HCT116 (cell line): ENCODE results near the gene CLSTN3. TPM values are rescaled to one million over a fixed set of nuclear protein-coding genes. Genes with fewer than 3 reads are reported as not detected.

Source experiments
- ATAC-seq: fragments of 200-7000 bp; cut with Tn5 transposase; 2 replicates; pipeline ENCODE4 v1.9.1; 2020; ENCODE audit warnings: mild to moderate bottlenecking, moderate library complexity
- BruUV-seq: library from RNA; stranded (reverse); fragments of 400-500 nt; replicated peaks from 2 replicates; lab custom pipeline; 2021; lab: Mats Ljungman, UMichigan
- CTCF ChIA-PET: fragments of 300-600 bp; sonication (Branson Sonifier 250); formaldehyde crosslinking; loops from one replicate; lab custom pipeline; 2021; ENCODE audit warnings: antibody characterized with exemption; lab: Charles Lee
- POLR2A ChIA-PET: fragments of 300-600, 350-600 bp; sonication (Branson Sonifier 250); formaldehyde crosslinking; loops from one replicate; lab custom pipeline; 2021; ENCODE audit warnings: antibody characterized with exemption; lab: Charles Lee
- RAD21 ChIA-PET, 2 experiments: fragments of 300-600 bp; sonication (Branson Sonifier 250); formaldehyde crosslinking; loops; one replicate each; lab custom pipeline; 2023; ENCODE audit warnings: low total read pairs in 2 of 2; ENCODE audit not compliant: uncharacterized antibody in 2 of 2, unreplicated experiment in 2 of 2, low non-redundant PET in 1 of 2; lab: Charles Lee
- DNase-seq: peaks from one replicate; pipeline ENCODE4 v3.0.0-alpha.2; 2010; ENCODE audit warnings: low read depth, low spot score
- H2AFZ ChIP-seq: fragments of 200-600 bp; shearing (Covaris generic), sonication (generic); 2 replicates; pipeline ENCODE4 v1.6.1; 2017; ENCODE audit warnings: low read depth, mixed run types, mixed read lengths, antibody characterized with exemption, low read length; ENCODE audit not compliant: poor library complexity, severe bottlenecking
- H3K27ac ChIP-seq: 2 replicates; pipeline ENCODE4 v1.5.1; 2012; ENCODE audit warnings: low read depth, low read length
- H3K27me3 ChIP-seq: fragments of 200-600 bp; sonication (generic); 2 replicates; pipeline ENCODE4 v1.6.1; 2016; ENCODE audit warnings: mixed run types, low read length, mixed read lengths; ENCODE audit not compliant: insufficient read depth
- H3K36me3 ChIP-seq, 2 experiments: fragments of 200-500 bp in 1 of 2; fragments of 200-600 bp in 1 of 2; sonication (Bioruptor generic) in 1 of 2; sonication (generic) in 1 of 2; 2 replicates each; pipeline versions ENCODE4 v1.5.1 to v1.6.1; 2014 to 2016; ENCODE audit warnings: low read length in 2 of 2, inconsistent platforms in 1 of 2, mixed read lengths in 1 of 2, mixed run types in 1 of 2; ENCODE audit not compliant: insufficient read depth in 2 of 2, control insufficient read depth in 1 of 2
- H3K4me1 ChIP-seq, 2 experiments: fragments of 200-600 bp in 1 of 2; sonication (generic) in 1 of 2; 2 replicates each; pipeline versions ENCODE4 v1.5.1 to v1.6.1; 2012 to 2017; ENCODE audit warnings: low read length in 2 of 2, inconsistent platforms in 1 of 2, mild to moderate bottlenecking in 1 of 2, mixed read lengths in 1 of 2, mixed run types in 1 of 2, moderate library complexity in 1 of 2; ENCODE audit not compliant: insufficient read depth in 2 of 2, control insufficient read depth in 1 of 2
- H3K4me2 ChIP-seq: fragments of 200-600 bp; sonication (generic); 2 replicates; pipeline ENCODE4 v1.6.1; 2017; ENCODE audit warnings: mixed run types, low read length, mixed read lengths
- H3K4me3 ChIP-seq, 2 experiments: fragments of 200-600 bp in 1 of 2; sonication (generic) in 1 of 2; replicated peaks in 1 of 2; 2 replicates each; pipeline ENCODE4 v1.5.1; 2011 to 2016; ENCODE audit warnings: low read length in 2 of 2, control low read depth in 1 of 2, low read depth in 1 of 2, mild to moderate bottlenecking in 1 of 2, mixed read lengths in 1 of 2, mixed run types in 1 of 2
- H3K79me2 ChIP-seq: fragments of 200-600 bp; sonication (generic); 2 replicates; pipeline ENCODE4 v1.6.1; 2017; ENCODE audit warnings: mild to moderate bottlenecking, mixed run types, low read length, moderate library complexity, mixed read lengths; ENCODE audit not compliant: insufficient read depth
- H3K9ac ChIP-seq: fragments of 200-600 bp; sonication (generic); 2 replicates; pipeline ENCODE4 v1.6.1; 2016; ENCODE audit warnings: low read length, mixed read lengths
- H3K9me2 ChIP-seq: fragments of 200-600 bp; sonication (generic), shearing (Covaris generic); 2 replicates; pipeline ENCODE4 v1.6.1; 2017; ENCODE audit warnings: mixed run types, mild to moderate bottlenecking, moderate library complexity; ENCODE audit not compliant: insufficient read depth
- H3K9me3 ChIP-seq, 2 experiments: fragments of 200-500 bp in 1 of 2; fragments of 200-600 bp in 1 of 2; sonication (Bioruptor generic) in 1 of 2; sonication (generic) in 1 of 2; 2 replicates each; pipeline ENCODE4 v1.6.1; 2014 to 2017; ENCODE audit warnings: low read length in 2 of 2, mixed read lengths in 2 of 2, inconsistent platforms in 1 of 2, low read depth in 1 of 2, mild to moderate bottlenecking in 1 of 2, mixed run types in 1 of 2, moderate library complexity in 1 of 2; ENCODE audit not compliant: control insufficient read depth in 1 of 2, insufficient read depth in 1 of 2
- H4K20me1 ChIP-seq: fragments of 200-600 bp; sonication (generic), shearing (Covaris generic); 2 replicates; pipeline ENCODE4 v1.6.1; 2017; ENCODE audit warnings: mixed run types, mild to moderate bottlenecking, moderate library complexity; ENCODE audit not compliant: insufficient read depth
- CBX3 ChIP-seq: IDR thresholded peaks from 2 replicates; pipeline ENCODE4 v1.6.1; 2012; ENCODE audit warnings: low read depth
- CEBPB ChIP-seq: IDR thresholded peaks from 2 replicates; pipeline ENCODE4 v1.6.1; 2012; ENCODE audit warnings: low read depth
- EGR1 ChIP-seq: IDR thresholded peaks from 2 replicates; pipeline ENCODE4 v1.6.1; 2012; ENCODE audit warnings: low read depth
- EZH2 ChIP-seq: fragments of 200-600 bp; sonication (generic); IDR thresholded peaks from 2 replicates; pipeline ENCODE4 v1.6.1; 2017; ENCODE audit warnings: antibody characterized with exemption, mixed run types
- EZH2phosphoT487 ChIP-seq: fragments of 200-600 bp; IDR thresholded peaks from 2 replicates; pipeline ENCODE4 v1.6.1; 2018; ENCODE audit warnings: antibody characterized with exemption, borderline replicate concordance
- FOSL1 ChIP-seq: IDR thresholded peaks from 2 replicates; pipeline ENCODE4 v1.6.1; 2012; ENCODE audit warnings: low read depth
- JUND ChIP-seq: IDR thresholded peaks from 2 replicates; pipeline ENCODE4 v1.6.1; 2012
- RAD21 ChIP-seq: IDR thresholded peaks from 2 replicates; pipeline ENCODE4 v1.6.1; 2012; ENCODE audit warnings: low read depth, mild to moderate bottlenecking
- SP1 ChIP-seq: IDR thresholded peaks from 2 replicates; pipeline ENCODE4 v1.6.1; 2012; ENCODE audit warnings: low read depth
- SRF ChIP-seq: IDR thresholded peaks from 2 replicates; pipeline ENCODE4 v1.6.1; 2012; ENCODE audit warnings: low read depth
- TCF7L2 ChIP-seq: IDR thresholded peaks from 2 replicates; pipeline ENCODE4 v1.7.0; 2011; ENCODE audit warnings: borderline replicate concordance, inconsistent platforms; ENCODE audit not compliant: insufficient read depth, insufficient read length; ENCODE audit errors: extremely low read depth
- ZFX ChIP-seq: fragments of 450-650 bp; IDR thresholded peaks from 2 replicates; pipeline ENCODE4 v1.6.1; 2017
- intact Hi-C: fragments of 100-400 bp; cut with micrococcal nuclease; formaldehyde crosslinking; loops from 2 replicates; pipeline ENCODE4 v1.10.0; 2022
- total RNA-seq: library from RNA; stranded (reverse); gene quantifications from one replicate; pipeline ENCODE4 v1.2.1, GENCODE V29; 2021; ENCODE audit not compliant: unreplicated experiment
- TF ChIP-seq, protein P1 (sequence below): IDR thresholded peaks from 2 replicates; pipeline ENCODE4 v1.6.1; 2012
- TF ChIP-seq, protein P2 (sequence below): IDR thresholded peaks from 2 replicates; pipeline ENCODE4 v1.6.1; 2012

Gene CLSTN3
- total RNA-seq, 1 experiment from 2014 or later = 23.0 TPM

DNA sequence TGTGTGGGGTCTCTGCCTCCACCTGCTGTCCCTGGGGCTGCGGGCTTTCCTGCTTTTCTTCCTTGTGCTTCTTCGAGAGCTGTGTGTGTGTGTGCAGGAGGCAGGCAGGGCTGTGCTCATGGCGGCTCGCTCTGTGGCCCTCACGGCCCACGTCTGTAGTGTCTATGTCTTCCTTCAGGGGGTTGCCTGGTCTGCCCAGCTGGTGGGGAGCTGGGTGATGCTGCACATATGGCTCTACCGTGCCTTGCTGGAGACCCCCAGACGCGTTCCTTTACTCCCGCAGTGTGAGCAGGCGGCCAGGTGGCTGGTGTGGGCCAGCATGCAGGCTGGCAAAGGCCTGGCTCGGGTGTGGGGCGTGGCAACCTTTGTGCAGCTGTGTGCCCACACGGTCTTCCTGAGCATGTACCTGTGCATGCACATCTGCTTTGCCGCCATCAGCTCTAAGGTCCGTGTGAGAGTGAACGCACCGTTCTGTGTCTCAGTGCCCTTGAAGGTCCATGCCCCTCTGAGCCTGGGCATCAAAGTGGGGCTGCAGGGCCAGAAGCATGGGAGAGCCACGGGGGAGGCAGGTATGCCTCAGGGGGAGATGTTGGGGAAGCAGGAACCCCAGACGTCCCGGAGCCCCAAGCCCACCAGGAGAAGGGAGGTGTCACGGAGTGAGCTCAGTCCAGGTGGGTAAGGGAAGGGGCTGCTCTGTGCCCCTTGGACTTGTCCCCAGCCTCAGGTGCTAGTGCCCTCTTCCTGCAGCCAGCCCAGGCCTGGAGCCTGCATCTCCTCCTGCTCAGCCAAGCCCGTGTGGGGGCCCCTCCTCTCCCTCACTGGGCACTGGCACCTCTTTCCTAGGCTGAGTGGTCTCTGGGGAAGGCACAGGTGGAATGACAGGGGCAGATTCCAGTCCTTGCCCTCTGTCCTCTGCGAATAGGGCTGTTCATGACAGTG lies 26.4 kb downstream of the CLSTN3 start:
- no peak overlapping the region for H2AFZ ChIP-seq
- H3K27ac ChIP-seq = no peak overlapping the region
- no peaks in the 10 kb centered on the region for H3K79me2 ChIP-seq
- no peak for ATAC-seq
- intact Hi-C loops = no loop called here
- H3K36me3 ChIP-seq = 0 out of 4 replicates have a peak, but pooled peaks cover 0 to under 1% of the 10 kb centered on the region in 2 experiments
- no peaks in the 10 kb centered on the region for H3K9me2 ChIP-seq
- ChIA-PET RAD21 (no interaction called here), CTCF (no interaction called here), POLR2A (no interaction called here)
- no peak overlapping the region for H3K4me2 ChIP-seq
- H3K4me1 ChIP-seq = peaks cover 0 to 8% of the 10 kb centered on the region in 2 experiments; a peak in 3 of 4 replicates
- no peak overlapping the region for H3K4me3 ChIP-seq
- no peak for DNase-seq
- no TSS peak for BruUV-seq
- no peaks in the 10 kb centered on the region for H4K20me1 ChIP-seq
- no peak overlapping the region for H3K9ac ChIP-seq
- H3K27me3 ChIP-seq = no peaks in the 10 kb centered on the region
- TF ChIP-seq EZH2 (no peak), EGR1 (no peak), EZH2phosphoT487 (no peak), SRF (no peak), FOSL1 (no peak), CEBPB (no peak), RAD21 (no peak), TCF7L2 (no peak), CBX3 (no peak), ZFX (no peak), SP1 (no peak), JUND (no peak)
- TF ChIP-seq, protein P1, sequence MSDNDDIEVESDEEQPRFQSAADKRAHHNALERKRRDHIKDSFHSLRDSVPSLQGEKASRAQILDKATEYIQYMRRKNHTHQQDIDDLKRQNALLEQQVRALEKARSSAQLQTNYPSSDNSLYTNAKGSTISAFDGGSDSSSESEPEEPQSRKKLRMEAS = no peak
- TF ChIP-seq, protein P2, sequence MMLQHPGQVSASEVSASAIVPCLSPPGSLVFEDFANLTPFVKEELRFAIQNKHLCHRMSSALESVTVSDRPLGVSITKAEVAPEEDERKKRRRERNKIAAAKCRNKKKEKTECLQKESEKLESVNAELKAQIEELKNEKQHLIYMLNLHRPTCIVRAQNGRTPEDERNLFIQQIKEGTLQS = no peak
- H3K9me3 ChIP-seq = no peaks in the 10 kb centered on the region
